H9 (cell line): Measurements from ENCODE around the gene SSNA1. TPM values are rescaled to one million over a fixed set of nuclear protein-coding genes. Genes with fewer than 3 reads are reported as not detected.

ENCODE experiments used
- DNase-seq: peaks from one replicate; pipeline ENCODE4 v3.0.0-alpha.2; 2017
- H2AFZ ChIP-seq: one replicate; pipeline ENCODE4 v1.6.1; 2013; ENCODE audit warnings: mild to moderate bottlenecking, low read length, control low read depth, moderate library complexity
- H2AK5ac ChIP-seq: 2 replicates; pipeline ENCODE4 v1.6.1; 2013; ENCODE audit warnings: low read length, control low read depth, mixed read lengths; ENCODE audit not compliant: insufficient read length
- H2BK120ac ChIP-seq: one replicate; pipeline ENCODE4 v1.6.1; 2013; ENCODE audit warnings: low read depth, mild to moderate bottlenecking, low read length, control low read depth, inconsistent platforms; ENCODE audit not compliant: poor library complexity, severe bottlenecking
- H2BK12ac ChIP-seq: 2 replicates; pipeline ENCODE4 v1.6.1; 2013; ENCODE audit warnings: low read length, control low read depth, mixed read lengths, low read depth; ENCODE audit not compliant: insufficient read length
- H2BK15ac ChIP-seq: 2 replicates; pipeline ENCODE4 v1.6.1; 2013; ENCODE audit warnings: low read depth, low read length, control low read depth
- H2BK20ac ChIP-seq: one replicate; pipeline ENCODE4 v1.6.1; 2013; ENCODE audit warnings: low read depth, mild to moderate bottlenecking, low read length, control low read depth, inconsistent platforms; ENCODE audit not compliant: poor library complexity, severe bottlenecking
- H2BK5ac ChIP-seq: 2 replicates; pipeline ENCODE4 v1.6.1; 2013; ENCODE audit warnings: low read length, control low read depth, mixed read lengths; ENCODE audit not compliant: insufficient read length
- H3K14ac ChIP-seq: 2 replicates; pipeline ENCODE4 v1.6.1; 2013; ENCODE audit warnings: low read length, control low read depth; ENCODE audit not compliant: insufficient read depth
- H3K18ac ChIP-seq: 2 replicates; pipeline ENCODE4 v1.6.1; 2013; ENCODE audit warnings: low read depth, mild to moderate bottlenecking, mixed read lengths, low read length, control low read depth; ENCODE audit not compliant: insufficient read length
- H3K23ac ChIP-seq: 2 replicates; pipeline ENCODE4 v1.6.1; 2013; ENCODE audit warnings: low read length, control low read depth, mixed read lengths, low read depth; ENCODE audit not compliant: insufficient read length
- H3K23me2 ChIP-seq: 2 replicates; pipeline ENCODE4 v1.6.1; 2013; ENCODE audit warnings: low read depth, mild to moderate bottlenecking, mixed read lengths, low read length, control low read depth; ENCODE audit not compliant: insufficient read length, poor library complexity, severe bottlenecking
- H3K27ac ChIP-seq: 2 replicates; pipeline ENCODE4 v1.5.1; 2013; ENCODE audit warnings: low read length, control low read depth, mixed read lengths, low read depth; ENCODE audit not compliant: insufficient read length
- H3K27me3 ChIP-seq: 2 replicates; pipeline ENCODE4 v1.6.1; 2013; ENCODE audit warnings: low read length, control low read depth, inconsistent platforms; ENCODE audit not compliant: insufficient read depth
- H3K4ac ChIP-seq: 2 replicates; pipeline ENCODE4 v1.6.1; 2013; ENCODE audit warnings: low read depth, mild to moderate bottlenecking, control low read depth, inconsistent platforms, low read length, moderate library complexity
- H3K4me1 ChIP-seq: 2 replicates; pipeline ENCODE4 v1.6.1; 2013; ENCODE audit warnings: low read length, control low read depth, inconsistent platforms; ENCODE audit not compliant: insufficient read depth
- H3K4me2 ChIP-seq: 2 replicates; pipeline ENCODE4 v1.6.1; 2013; ENCODE audit warnings: low read length, control low read depth, mixed read lengths; ENCODE audit not compliant: insufficient read length, insufficient read depth
- H3K56ac ChIP-seq: 2 replicates; pipeline ENCODE4 v1.6.1; 2013; ENCODE audit warnings: low read depth, mild to moderate bottlenecking, mixed read lengths, low read length, control low read depth; ENCODE audit not compliant: insufficient read length
- H3K79me1 ChIP-seq: 2 replicates; pipeline ENCODE4 v1.6.1; 2013; ENCODE audit warnings: low read depth, mild to moderate bottlenecking, moderate library complexity, low read length, control low read depth, inconsistent platforms; ENCODE audit not compliant: insufficient read depth, poor library complexity, severe bottlenecking
- H3K79me2 ChIP-seq: 2 replicates; pipeline ENCODE4 v1.6.1; 2013; ENCODE audit warnings: low read length, control low read depth, inconsistent platforms; ENCODE audit not compliant: insufficient read depth
- H3K9ac ChIP-seq: 2 replicates; pipeline ENCODE4 v1.6.1; 2013; ENCODE audit warnings: low read length, control low read depth, mixed read lengths; ENCODE audit not compliant: insufficient read length; ENCODE audit errors: extremely low read depth
- H3K9me3 ChIP-seq: one replicate; pipeline ENCODE4 v1.6.1; 2013; ENCODE audit warnings: low read depth, low read length, inconsistent platforms; ENCODE audit not compliant: control insufficient read depth
- H3T11ph ChIP-seq: one replicate; pipeline ENCODE4 v1.6.1; 2013; ENCODE audit warnings: mild to moderate bottlenecking, low read length, control low read depth, inconsistent platforms
- H4K20me1 ChIP-seq: one replicate; pipeline ENCODE4 v1.6.1; 2013; ENCODE audit not compliant: control insufficient read depth, insufficient read length, insufficient read depth
- H4K5ac ChIP-seq: 2 replicates; pipeline ENCODE4 v1.6.1; 2013; ENCODE audit warnings: low read depth, mild to moderate bottlenecking, mixed read lengths, low read length, control low read depth; ENCODE audit not compliant: insufficient read length
- H4K8ac ChIP-seq: replicated peaks from 2 replicates; pipeline ENCODE4 v1.6.1; 2013; ENCODE audit warnings: low read length, control low read depth, mixed read lengths, low read depth; ENCODE audit not compliant: insufficient read length
- H4K91ac ChIP-seq: 2 replicates; pipeline ENCODE4 v1.6.1; 2013; ENCODE audit warnings: low read depth, mild to moderate bottlenecking, moderate library complexity, mixed read lengths, low read length, control low read depth; ENCODE audit not compliant: insufficient read length
- H3K27ac Mint-ChIP-seq, 3 experiments: 2 replicates in 2 of 3; 3 replicates in 1 of 3; pipeline ENCODE4 v1.8.0; 2020 to 2021; ENCODE audit warnings: mixed read lengths in 3 of 3, mild to moderate bottlenecking in 1 of 3, moderate library complexity in 1 of 3
- H3K27me3 Mint-ChIP-seq: 2 replicates; pipeline ENCODE4 v1.8.0; 2021; ENCODE audit warnings: low read depth, mild to moderate bottlenecking, moderate library complexity, mixed read lengths
- H3K36me3 Mint-ChIP-seq, 3 experiments: 2 replicates in 2 of 3; 3 replicates in 1 of 3; pipeline ENCODE4 v1.8.0; 2020 to 2021; ENCODE audit warnings: low read depth in 3 of 3, mixed read lengths in 3 of 3; ENCODE audit not compliant: insufficient read depth in 1 of 3
- H3K4me1 Mint-ChIP-seq, 2 experiments: 2 replicates each; pipeline ENCODE4 v1.8.0; 2020; ENCODE audit warnings: mixed read lengths in 2 of 2
- H3K4me3 Mint-ChIP-seq, 2 experiments: 2 replicates in 1 of 2; 3 replicates in 1 of 2; pipeline ENCODE4 v1.8.0; 2020 to 2021; ENCODE audit warnings: mild to moderate bottlenecking in 2 of 2, mixed read lengths in 2 of 2, moderate library complexity in 1 of 2
- H3K9me3 Mint-ChIP-seq, 2 experiments: 2 replicates in 1 of 2; 3 replicates in 1 of 2; pipeline ENCODE4 v1.8.0; 2020; ENCODE audit warnings: mild to moderate bottlenecking in 2 of 2, mixed read lengths in 2 of 2, moderate library complexity in 1 of 2
- CTCF ChIP-seq: fragments of 200-600 bp; sonication (generic); conservative IDR thresholded peaks from 3 replicates; pipeline ENCODE4 v1.8.0; 2021; ENCODE audit warnings: antibody characterized with exemption, mild to moderate bottlenecking
- WGBS: extraction: QIAGEN DNeasy Blood & Tissue Kit; methylation state at CpG from one replicate; pipeline ENCODE4 v1.1.7; 2013; ENCODE audit warnings: missing lambda C conversion rate, low lambda C conversion rate, mixed read lengths; ENCODE audit not compliant: insufficient read length; ENCODE audit errors: extremely low coverage; 5-methylcytosine and 5-hydroxymethylcytosine counted together
- total RNA-seq: library from RNA; stranded (reverse); gene quantifications from 2 replicates; pipeline ENCODE4 v1.2.1, GENCODE V29; 2021

The SSNA1 gene
- total RNA-seq, 1 experiment from 2014 or later: 69.2 TPM

- peaks cover 95% of the 10 kb centered on the region for H3K27me3 Mint-ChIP-seq
- WGBS: no CpG with 5 or more reads among the region's 22 CpGs
- Histone ChIP-seq H4K5ac (no peak overlapping the region), H3K9ac (no peak overlapping the region), H3K4ac (no peak overlapping the region), H3K56ac (no peak overlapping the region), H2BK15ac (no peak overlapping the region), H3K23me2 (peaks cover 16% of the 10 kb centered on the region), H3K79me1 (no peaks in the 10 kb centered on the region), H3K79me2 (no peaks in the 10 kb centered on the region), H3K23ac (no peak overlapping the region), H3K18ac (no peak overlapping the region), H3K9me3 (no peaks in the 10 kb centered on the region), H3K4me1 (no peaks in the 10 kb centered on the region), H2AFZ (no peak overlapping the region), H3K27ac (no peak overlapping the region), H3K27me3 (peaks cover 47% of the 10 kb centered on the region; the same call in 1 of the 2 replicates), H2BK20ac (no peak overlapping the region), H3K14ac (no peak overlapping the region), H3T11ph (no peak overlapping the region), H4K20me1 (peaks cover 2% of the 10 kb centered on the region), H2BK5ac (no peak overlapping the region), H4K91ac (no peak overlapping the region), H4K8ac (no peak overlapping the region), H2AK5ac (no peak overlapping the region), H3K4me2 (peak overlapping the region; percentile 70), H2BK12ac (no peak overlapping the region), H2BK120ac (no peak overlapping the region)
- peaks cover 0 to 5% of the 10 kb centered on the region in 2 experiments; a peak in 1 of 4 replicates for H3K4me1 Mint-ChIP-seq
- TF ChIP-seq CTCF: no peak
- H3K4me3 Mint-ChIP-seq: peak overlapping the region; percentile 50 to 82; a peak in 3 of 5 replicates
- H3K36me3 Mint-ChIP-seq: no peaks in the 10 kb centered on the region
- no peaks in the 10 kb centered on the region; a peak in 1 of 5 replicates for H3K9me3 Mint-ChIP-seq
- no peak for DNase-seq
- peak overlapping the region in 1 of 3 experiments; percentile 67; a peak in 1 of 7 replicates for H3K27ac Mint-ChIP-seq
Observed at GRCh38 chr9:137163805-137164204, 24.7 kb upstream of the SSNA1 start.
